ENCODE results near the gene MAOB. TPM values are rescaled to one million over a fixed set of nuclear protein-coding genes. Genes with fewer than 3 reads are reported as not detected.

Gene MAOB
- total RNA-seq, 1 donor from 2014 or later, result 28.2 TPM

Other genes with a start within 250 kb of the MAOB start
- 241 TPM for gene MAOA, start 226.2 kb downstream of the MAOB start, total RNA-seq
- gene NDP, start 90.9 kb upstream of the MAOB start, total RNA-seq, result 0.78 TPM

Measured in ureter (tissue), 1 donor.